ENCODE results near the gene SPOP.

DNA sequence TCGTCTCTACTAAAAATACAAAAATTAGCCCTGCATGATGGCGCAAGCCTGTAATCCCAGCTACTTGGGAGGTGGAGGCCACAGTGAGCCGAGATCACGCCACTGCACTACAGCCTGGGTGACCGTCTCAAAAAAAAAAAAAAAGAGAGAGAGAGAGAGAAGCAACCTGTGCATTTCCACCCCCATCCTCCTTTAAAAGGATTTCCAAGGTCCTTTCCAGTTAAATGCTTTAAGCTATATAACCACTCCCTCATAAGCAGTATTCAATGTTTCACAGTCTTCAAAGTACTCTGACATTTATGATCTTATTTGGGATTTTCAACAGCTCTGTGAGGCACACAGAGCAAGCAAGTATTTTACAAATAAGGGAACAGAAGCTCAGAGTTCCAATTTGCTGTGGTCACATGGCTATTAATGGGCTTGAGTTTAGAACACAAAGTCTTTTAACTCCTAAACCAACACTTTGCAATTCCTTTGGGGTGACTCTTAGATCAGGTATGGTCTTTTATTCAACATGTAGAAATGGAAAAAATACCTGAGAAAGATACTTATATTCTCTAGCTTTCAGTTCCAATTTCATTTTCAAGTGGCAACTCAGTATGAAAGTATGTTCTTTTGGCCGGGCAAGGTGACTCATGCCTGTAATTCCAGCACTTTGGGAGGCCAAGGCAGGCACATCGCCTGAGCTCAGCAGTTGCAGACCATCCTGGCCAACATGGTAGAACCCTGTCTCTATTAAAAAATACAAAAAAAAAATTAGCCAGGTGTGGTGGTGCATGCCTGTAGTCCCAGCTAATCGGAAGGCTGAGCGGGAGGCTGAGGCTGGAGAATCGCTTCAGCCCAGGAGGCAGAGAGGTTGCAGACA lies 31.3 kb downstream of the SPOP start:
- TF ChIP-seq POLR2A (IDR thresholded peaks at IDR 0.05; ENCODE audit: low read depth, low read length), result no peak
- no peak for TF ChIP-seq SMC3 (IDR thresholded peaks at IDR 0.05; ENCODE audit: low read depth, low read length)
- TF ChIP-seq, protein P1, sequence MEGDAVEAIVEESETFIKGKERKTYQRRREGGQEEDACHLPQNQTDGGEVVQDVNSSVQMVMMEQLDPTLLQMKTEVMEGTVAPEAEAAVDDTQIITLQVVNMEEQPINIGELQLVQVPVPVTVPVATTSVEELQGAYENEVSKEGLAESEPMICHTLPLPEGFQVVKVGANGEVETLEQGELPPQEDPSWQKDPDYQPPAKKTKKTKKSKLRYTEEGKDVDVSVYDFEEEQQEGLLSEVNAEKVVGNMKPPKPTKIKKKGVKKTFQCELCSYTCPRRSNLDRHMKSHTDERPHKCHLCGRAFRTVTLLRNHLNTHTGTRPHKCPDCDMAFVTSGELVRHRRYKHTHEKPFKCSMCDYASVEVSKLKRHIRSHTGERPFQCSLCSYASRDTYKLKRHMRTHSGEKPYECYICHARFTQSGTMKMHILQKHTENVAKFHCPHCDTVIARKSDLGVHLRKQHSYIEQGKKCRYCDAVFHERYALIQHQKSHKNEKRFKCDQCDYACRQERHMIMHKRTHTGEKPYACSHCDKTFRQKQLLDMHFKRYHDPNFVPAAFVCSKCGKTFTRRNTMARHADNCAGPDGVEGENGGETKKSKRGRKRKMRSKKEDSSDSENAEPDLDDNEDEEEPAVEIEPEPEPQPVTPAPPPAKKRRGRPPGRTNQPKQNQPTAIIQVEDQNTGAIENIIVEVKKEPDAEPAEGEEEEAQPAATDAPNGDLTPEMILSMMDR (conservative IDR thresholded peaks at IDR 0.05; ENCODE audit: low read depth, low read length), result no peak
- TF ChIP-seq CEBPB (IDR thresholded peaks at IDR 0.05; ENCODE audit: low read depth, low read length), result 0 out of 2 replicates have a peak, but pooled peaks have one; percentile 19
- no peak for TF ChIP-seq RAD21 (IDR thresholded peaks at IDR 0.05; ENCODE audit: low read length)
- TF ChIP-seq USF2 (IDR thresholded peaks at IDR 0.05; ENCODE audit: low read depth, low read length), result no peak
- no peak for TF ChIP-seq MXI1 (IDR thresholded peaks at IDR 0.05; ENCODE audit: borderline replicate concordance, low read depth, low read length)
- TF ChIP-seq, protein P2, sequence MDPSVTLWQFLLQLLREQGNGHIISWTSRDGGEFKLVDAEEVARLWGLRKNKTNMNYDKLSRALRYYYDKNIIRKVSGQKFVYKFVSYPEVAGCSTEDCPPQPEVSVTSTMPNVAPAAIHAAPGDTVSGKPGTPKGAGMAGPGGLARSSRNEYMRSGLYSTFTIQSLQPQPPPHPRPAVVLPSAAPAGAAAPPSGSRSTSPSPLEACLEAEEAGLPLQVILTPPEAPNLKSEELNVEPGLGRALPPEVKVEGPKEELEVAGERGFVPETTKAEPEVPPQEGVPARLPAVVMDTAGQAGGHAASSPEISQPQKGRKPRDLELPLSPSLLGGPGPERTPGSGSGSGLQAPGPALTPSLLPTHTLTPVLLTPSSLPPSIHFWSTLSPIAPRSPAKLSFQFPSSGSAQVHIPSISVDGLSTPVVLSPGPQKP (IDR thresholded peaks at IDR 0.05; ENCODE audit: borderline replicate concordance, low read depth, low read length), result no peak
- TF ChIP-seq CHD1 (IDR thresholded peaks at IDR 0.05; ENCODE audit: low read depth, low read length), result no peak
- TF ChIP-seq MAFK (IDR thresholded peaks at IDR 0.05; ENCODE audit: low read depth, low read length), result peak; percentile 35; the same call in 1 of the 2 replicates
- no peak for TF ChIP-seq RFX5 (IDR thresholded peaks at IDR 0.05; ENCODE audit: low read depth, low read length)
- TF ChIP-seq BHLHE40 (IDR thresholded peaks at IDR 0.05; ENCODE audit: low read depth, low read length), result no peak
- TF ChIP-seq RCOR1 (IDR thresholded peaks at IDR 0.05; ENCODE audit: insufficient replicate concordance, low read length), result no peak
- no peak for TF ChIP-seq MAZ (IDR thresholded peaks at IDR 0.05; ENCODE audit: borderline replicate concordance, low read depth, low read length)
